Psoas muscle (tissue), 8 donors: ENCODE data around the gene RNF150. TPM values are rescaled to one million over a fixed set of nuclear protein-coding genes. Genes with fewer than 3 reads are reported as not detected.
"Not testable (repeated sequence)": the region's sequence is repeated elsewhere in the genome, so short reads cannot be mapped to it uniquely, and the experiment has no call there.

ENCODE experiments used
- ATAC-seq, 4 donors: fragments of 200-7000 bp; cut with Tn5 transposase; one replicate each; pipeline ENCODE4 v1.9.1; 2020; ENCODE audit warnings: moderate library complexity in 3 of 4, mild to moderate bottlenecking in 2 of 4
- DNase-seq, 2 donors: peaks; one replicate each; pipeline ENCODE4 v3.0.0-alpha.2; 2020
- H3K27ac ChIP-seq: fragments of 200-600 bp; one replicate; pipeline ENCODE4 v1.8.0; 2022
- H3K27me3 ChIP-seq, 3 donors: fragments of 200-600 bp in 1 of 3; one replicate each; pipeline versions ENCODE4 v1.6.1 to v1.8.0; 2013 to 2022; ENCODE audit warnings: low read length in 2 of 3, mild to moderate bottlenecking in 2 of 3, moderate library complexity in 1 of 3; ENCODE audit not compliant: insufficient read depth in 3 of 3
- H3K36me3 ChIP-seq, 2 donors: fragments of 200-600 bp in 1 of 2; one replicate each; pipeline versions ENCODE4 v1.6.1 to v1.8.0; 2013 to 2022; ENCODE audit warnings: low read depth in 1 of 2, mild to moderate bottlenecking in 1 of 2, moderate library complexity in 1 of 2; ENCODE audit not compliant: insufficient read depth in 1 of 2
- H3K4me1 ChIP-seq: fragments of 200-600 bp; one replicate; pipeline ENCODE4 v1.8.0; 2022
- H3K4me3 ChIP-seq: fragments of 200-600 bp; one replicate; pipeline ENCODE4 v1.8.0; 2022; ENCODE audit warnings: mild to moderate bottlenecking
- H3K9me3 ChIP-seq: fragments of 200-600 bp; one replicate; pipeline ENCODE4 v1.8.0; 2022
- WGBS, 3 donors: extraction: QIAGEN DNeasy Blood & Tissue Kit; methylation state at CpG; one replicate each; pipeline versions ENCODE4 v1.1.6 to v1.1.7; 2013; 5-methylcytosine and 5-hydroxymethylcytosine counted together
- intact Hi-C, 2 donors: fragments of 100-400 bp; cut with DNase I; formaldehyde crosslinking; loops; one replicate each; pipeline versions ENCODE4 v1.11.0 to v1.14.2; 2022
- polyA plus RNA-seq, 3 donors: library from polyadenylated mRNA; stranded (reverse); fragments of 200-250 nt; gene quantifications; one replicate each; pipeline ENCODE4 v1.2.3, GENCODE V29; 2013
- total RNA-seq, 4 donors: library from RNA; stranded (reverse); fragmentation: NEBNext Ultra II Directional in 2 of 4; extraction: Animal tissue kit (Norgen Biotek cat#: 25700) in 2 of 4; gene quantifications; one replicate each; pipeline versions ENCODE4 v1.2.1 to v1.2.4, GENCODE V29; 2021 to 2023
- TF ChIP-seq, protein P1 (sequence below): fragments of 200-600 bp; IDR thresholded peaks from one replicate; pipeline ENCODE4 v1.8.0; 2022; ENCODE audit warnings: antibody characterized with exemption
- donor health status: healthy with polysubstance abuse.
- donor health status: DM: no; HTN: no; CAD: no; lungs with moderate emphysema.
- donor health status: Bipolar disorder and iron deficiency.
- donor health status: healthy.
- donor health status: DM: yes; HTN: yes; CAD: no.
- donor health status: DM: no; HTN: no; CAD: no.
- donor health status: DM: no; HTN: no; CAD: no.
- donor health status: DM: yes; HTN: yes; CAD: no.

Gene RNF150
- total and polyA plus RNA-seq, 7 donors, result 0.78 to 12.6 (median 3.2) TPM

DNA sequence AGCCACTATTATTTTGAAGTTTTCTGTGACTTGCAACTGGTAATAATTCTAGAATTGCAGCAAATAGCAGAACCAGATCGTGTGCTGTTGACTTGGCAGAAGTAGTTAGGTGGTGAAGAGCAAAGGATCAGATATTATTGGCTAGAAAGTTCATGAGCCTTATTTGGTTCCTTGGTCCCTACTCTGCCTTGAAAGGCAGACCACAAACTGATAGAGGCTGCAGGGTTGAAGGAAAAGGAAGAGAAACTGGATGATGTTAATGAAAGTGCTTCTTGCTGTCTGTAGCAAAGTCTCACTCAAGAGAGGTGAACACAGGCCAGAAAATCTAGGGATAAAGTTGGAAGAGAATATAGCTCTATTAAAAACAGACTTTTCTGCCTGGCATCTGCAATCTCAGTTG lies 41.2 kb upstream of the RNF150 start:
- DNase-seq, result no peak
- Histone ChIP-seq H3K36me3 (no peaks in the 10 kb centered on the region), H3K27me3 (no peaks in the 10 kb centered on the region), H3K4me1 (no peaks in the 10 kb centered on the region), H3K27ac (no peak overlapping the region), H3K9me3 (no peaks in the 10 kb centered on the region), H3K4me3 (no peak overlapping the region)
- no peak for ATAC-seq
- WGBS, 3 donors, result 24 to 53% (median 39%) methylated on average over 1 of the region's 1 CpG
- TF ChIP-seq, protein P1, sequence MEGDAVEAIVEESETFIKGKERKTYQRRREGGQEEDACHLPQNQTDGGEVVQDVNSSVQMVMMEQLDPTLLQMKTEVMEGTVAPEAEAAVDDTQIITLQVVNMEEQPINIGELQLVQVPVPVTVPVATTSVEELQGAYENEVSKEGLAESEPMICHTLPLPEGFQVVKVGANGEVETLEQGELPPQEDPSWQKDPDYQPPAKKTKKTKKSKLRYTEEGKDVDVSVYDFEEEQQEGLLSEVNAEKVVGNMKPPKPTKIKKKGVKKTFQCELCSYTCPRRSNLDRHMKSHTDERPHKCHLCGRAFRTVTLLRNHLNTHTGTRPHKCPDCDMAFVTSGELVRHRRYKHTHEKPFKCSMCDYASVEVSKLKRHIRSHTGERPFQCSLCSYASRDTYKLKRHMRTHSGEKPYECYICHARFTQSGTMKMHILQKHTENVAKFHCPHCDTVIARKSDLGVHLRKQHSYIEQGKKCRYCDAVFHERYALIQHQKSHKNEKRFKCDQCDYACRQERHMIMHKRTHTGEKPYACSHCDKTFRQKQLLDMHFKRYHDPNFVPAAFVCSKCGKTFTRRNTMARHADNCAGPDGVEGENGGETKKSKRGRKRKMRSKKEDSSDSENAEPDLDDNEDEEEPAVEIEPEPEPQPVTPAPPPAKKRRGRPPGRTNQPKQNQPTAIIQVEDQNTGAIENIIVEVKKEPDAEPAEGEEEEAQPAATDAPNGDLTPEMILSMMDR, result no peak
- intact Hi-C loops, result no loop called here

DNA sequence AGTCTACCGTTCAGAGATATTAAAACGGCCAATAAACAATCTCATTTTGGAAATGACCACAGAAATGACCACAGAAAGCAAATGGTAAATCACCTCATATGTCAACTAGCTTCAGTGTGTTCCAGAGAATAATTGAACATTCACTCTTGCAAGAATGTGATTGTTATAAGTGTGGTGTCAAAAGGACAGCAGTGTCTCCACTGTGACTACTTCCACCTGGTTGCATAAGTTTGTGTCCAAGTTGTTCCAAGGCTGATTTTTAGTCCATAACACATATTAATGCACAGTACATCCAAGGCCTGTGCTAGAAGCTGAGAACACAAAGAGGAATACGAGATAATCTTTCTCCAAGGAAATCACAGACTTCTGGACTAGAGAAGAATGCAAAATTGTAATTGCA lies 37.4 kb upstream of the RNF150 start:
- intact Hi-C loops, result no loop called here
- TF ChIP-seq, protein P1, result no peak
- 62 to 66% (median 65%) methylated on average over 3 of the region's 3 CpGs for WGBS, 3 donors

GRCh38 chr4:141169391-141169790 lies 36.1 kb upstream of the RNF150 start:
- intact Hi-C loops, result loop anchor here in 1 of 2 donors (10.0 kb wide), 1 partner anchor 545 kb away; no protein-coding TSS in a partner anchor
- TF ChIP-seq, protein P1, result no peak

More for the DNA sequence above, 37.4 kb upstream of the RNF150 start:
- H3K9me3 ChIP-seq, result peaks cover 4% of the 10 kb centered on the region
- H3K4me1 ChIP-seq, result no peaks in the 10 kb centered on the region
- H3K4me3 ChIP-seq, result no peak overlapping the region
- no peak overlapping the region for H3K27ac ChIP-seq
- DNase-seq (no peak), ATAC-seq (no peak)
- H3K27me3 ChIP-seq, result no peaks in the 10 kb centered on the region
- no peaks in the 10 kb centered on the region for H3K36me3 ChIP-seq

DNA sequence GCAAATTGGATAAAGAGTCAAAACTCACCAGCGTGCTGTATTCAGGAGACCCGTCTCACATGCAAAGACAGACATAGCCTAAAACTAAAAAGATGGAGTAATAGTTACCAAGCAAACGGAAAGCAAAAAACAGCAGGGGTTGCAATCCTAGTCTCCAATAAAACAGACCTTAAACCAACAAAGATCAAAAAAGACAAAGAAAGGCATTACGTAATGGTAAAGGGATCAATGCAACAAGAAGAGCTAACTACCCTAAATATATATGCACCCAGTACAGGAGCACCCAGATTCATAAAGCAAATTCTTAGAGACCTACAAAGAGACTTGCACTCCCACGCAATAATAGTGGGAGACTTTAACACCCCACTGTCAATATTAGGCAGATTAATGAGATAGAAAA lies 31.7 kb upstream of the RNF150 start:
- not testable (repeated sequence) for H3K27me3 ChIP-seq, H3K9me3 ChIP-seq, H3K36me3 ChIP-seq, H3K4me3 ChIP-seq, DNase-seq, H3K27ac ChIP-seq, H3K4me1 ChIP-seq, ATAC-seq
- intact Hi-C loops, result loop anchor here in 1 of 2 donors (10.0 kb wide), 1 partner anchor 550 kb away; no protein-coding TSS in a partner anchor
- 87 to 91% (median 91%) methylated on average over 5 of the region's 5 CpGs for WGBS, 3 donors

More at GRCh38 chr4:141169391-141169790, 36.1 kb upstream of the RNF150 start:
- H3K36me3 ChIP-seq, result no peaks in the 10 kb centered on the region
- DNase-seq, result no peak
- peaks cover 4% of the 10 kb centered on the region for H3K9me3 ChIP-seq
- H3K27me3 ChIP-seq, result no peaks in the 10 kb centered on the region
- no peaks in the 10 kb centered on the region for H3K4me1 ChIP-seq
- no peak overlapping the region for H3K27ac ChIP-seq
- no peak overlapping the region for H3K4me3 ChIP-seq
- ATAC-seq, result no peak

- intact Hi-C loops, result no loop called here
- 50 to 79% (median 57%) methylated on average over 1 of the region's 1 CpG for WGBS, 3 donors
These were observed 25.8 kb upstream of the RNF150 start for GRCh38 chr4:141159027-141159426.

More at GRCh38 chr4:141159027-141159426, 25.8 kb upstream of the RNF150 start:
- H3K27me3 ChIP-seq, result no peaks in the 10 kb centered on the region
- DNase-seq, result no peak
- no peaks in the 10 kb centered on the region for H3K9me3 ChIP-seq
- no peak for ATAC-seq
- no peaks in the 10 kb centered on the region for H3K36me3 ChIP-seq
- TF ChIP-seq, protein P1, result no peak
- H3K4me1 ChIP-seq, result no peaks in the 10 kb centered on the region
- no peak overlapping the region for H3K27ac ChIP-seq
- no peak overlapping the region for H3K4me3 ChIP-seq
